K562 (cell line): ENCODE data around the gene CDC25B. TPM values are rescaled to one million over a fixed set of nuclear protein-coding genes. Genes with fewer than 3 reads are reported as not detected.

Experiments used
- ARID3A ChIP-seq: IDR thresholded peaks from 2 replicates; pipeline ENCODE4 v1.6.1; 2012; ENCODE audit warnings: low read depth, low read length, improper control_type of control experiment, borderline replicate concordance
- BRD4 ChIP-seq: fragments of 200-600 bp; sonication (generic); IDR thresholded peaks from 2 replicates; pipeline ENCODE4 v1.6.1; 2017; ENCODE audit warnings: inconsistent platforms
- CTCF ChIP-seq, 3 experiments: IDR thresholded peaks in 2 of 3; conservative IDR thresholded peaks in 1 of 3; 2 replicates each; pipeline ENCODE4 v1.5.1; 2011 to 2012; ENCODE audit warnings: low read length in 3 of 3, mild to moderate bottlenecking in 3 of 3, control low read depth in 2 of 3, improper control_type of control experiment in 1 of 3, inconsistent platforms in 1 of 3, low read depth in 1 of 3, mixed read lengths in 1 of 3, moderate library complexity in 1 of 3; ENCODE audit not compliant: insufficient read depth in 2 of 3
- MLLT1 ChIP-seq, 2 experiments: fragments of 450-650 bp; IDR thresholded peaks; 2 replicates each; pipeline ENCODE4 v1.6.1; 2016
- MNT ChIP-seq, 2 experiments: fragments of 450-650 bp; conservative IDR thresholded peaks; 2 replicates each; pipeline ENCODE4 v1.6.1; 2017; ENCODE audit warnings: mild to moderate bottlenecking in 2 of 2, moderate library complexity in 2 of 2
- NBN ChIP-seq: fragments of 450-650 bp; IDR thresholded peaks from 2 replicates; pipeline ENCODE4 v1.6.1; 2016; ENCODE audit warnings: low read depth, mild to moderate bottlenecking
- NFE2L1 ChIP-seq: fragments of 450-650 bp; IDR thresholded peaks from 2 replicates; pipeline ENCODE4 v1.6.1; 2016; ENCODE audit warnings: missing genetic modification characterization, low read depth, mild to moderate bottlenecking, missing compliant biosample characterization, moderate library complexity, borderline replicate concordance
- YY1 ChIP-seq, 3 experiments: IDR thresholded peaks; 2 replicates each; pipeline ENCODE4 v1.6.1; 2011; ENCODE audit warnings: low read length in 2 of 3, mild to moderate bottlenecking in 2 of 3, moderate library complexity in 2 of 3, borderline replicate concordance in 1 of 3, control low read depth in 1 of 3, low read depth in 1 of 3; ENCODE audit not compliant: insufficient read depth in 3 of 3, insufficient replicate concordance in 2 of 3, control insufficient read depth in 1 of 3, insufficient read length in 1 of 3; ENCODE audit errors: extremely low read depth in 1 of 3
- ZKSCAN8 ChIP-seq: fragments of 200-800 bp; sonication (Bioruptor generic); IDR thresholded peaks from 2 replicates; pipeline ENCODE4 v1.6.1; 2016; ENCODE audit warnings: missing genetic modification characterization, missing compliant biosample characterization
- ZNF282 ChIP-seq: sonication (generic); formaldehyde crosslinking; IDR thresholded peaks from 2 replicates; pipeline ENCODE4 v1.8.1; 2023; ENCODE audit warnings: missing genetic modification reagents
- polyA plus RNA-seq, 8 experiments: library from polyadenylated mRNA; depleted of rRNA in 4 of 8; stranded (reverse) in 5 of 8; unstranded in 3 of 8; fragments of >200 nt; fragmentation: Nextera tagmentation in 2 of 8; fragmentation: Illumina TruSeq in 1 of 8; extraction: Ambion mirVana in 2 of 8; extraction: Trizol in 1 of 8; gene quantifications; 2 replicates each; pipeline versions ENCODE4 v1.2.1 to v1.2.3, GENCODE V29; 2011 to 2014; ENCODE audit warnings: inconsistent platforms in 1 of 8, missing spikeins in 1 of 8
- total RNA-seq, 7 experiments: library from RNA; depleted of rRNA in 6 of 7; stranded (reverse); fragments of >200 nt in 6 of 7; fragmentation: Illumina TruSeq in 2 of 7; extraction: Trizol in 2 of 7; gene quantifications; 2 replicates each; pipeline versions ENCODE4 v1.2.1 to v1.2.3, GENCODE V29; 2011 to 2021; ENCODE audit warnings: low replicate concordance in 1 of 7
- TF ChIP-seq, protein P1 (sequence below): sonication (generic); formaldehyde crosslinking; IDR thresholded peaks from 2 replicates; pipeline ENCODE4 v1.8.1; 2023; ENCODE audit warnings: mild to moderate bottlenecking, missing genetic modification reagents
- TF ChIP-seq, protein P2 (sequence below): fragments of 450-650 bp; IDR thresholded peaks from 2 replicates; pipeline ENCODE4 v1.6.1; 2016; ENCODE audit warnings: mild to moderate bottlenecking

The CDC25B gene
- total and polyA plus RNA-seq, 9 of the 15 experiments (the other 6 are each of a cell fraction or from before 2014, with no cell fraction given) = 2.3 to 35.7 (median 9.5) TPM

DNA sequence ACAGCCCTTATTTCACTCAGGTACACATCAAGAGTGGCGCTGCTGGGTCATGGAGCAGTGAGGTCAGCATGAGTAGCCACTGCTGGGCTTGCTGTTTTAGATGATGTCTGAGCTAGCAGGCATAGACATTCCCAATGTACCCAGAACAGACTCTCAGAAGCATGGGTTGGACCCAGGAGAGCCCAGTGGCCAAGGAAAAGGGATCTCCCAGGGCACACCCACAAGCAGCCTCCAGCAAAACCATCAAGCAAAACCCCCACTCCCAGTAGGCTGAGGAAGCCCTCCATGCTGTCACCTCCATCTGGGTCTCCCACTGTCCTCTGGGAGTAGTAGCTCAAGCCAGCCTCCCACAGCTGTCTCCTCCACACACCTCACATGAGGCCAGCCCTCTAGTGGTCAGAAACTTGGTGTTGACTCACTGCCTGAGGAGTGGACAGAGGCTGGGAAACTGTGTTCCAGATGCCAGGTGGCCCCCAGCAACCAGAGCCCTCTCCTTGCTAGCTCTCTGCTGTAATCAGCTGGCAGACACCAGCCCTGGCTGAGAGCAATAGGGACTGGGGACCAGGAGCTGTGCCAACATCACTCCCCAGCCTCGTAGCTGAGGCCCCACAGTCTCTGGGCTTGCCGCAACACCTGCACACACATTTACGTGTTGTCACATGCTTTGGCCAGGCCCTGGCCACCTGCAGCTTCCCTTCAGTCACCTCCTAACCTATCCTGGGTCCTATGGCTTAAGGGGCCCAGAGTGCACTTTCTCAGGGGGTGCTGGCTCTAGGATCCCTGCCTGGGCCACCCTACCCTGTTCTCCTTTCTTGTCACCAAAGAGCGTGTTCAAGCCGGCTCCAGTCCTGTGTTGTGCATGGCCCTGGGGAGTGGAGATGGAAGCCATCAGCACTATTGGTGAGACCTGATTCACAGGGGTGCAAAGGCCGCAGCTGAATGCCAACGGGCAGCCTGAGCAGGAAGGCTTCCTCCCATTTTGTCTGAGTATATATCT, 22.3 kb downstream of the CDC25B start (continued):
- TF ChIP-seq NFE2L1 (tag) (no peak), BRD4 (no peak), CTCF (IDR thresholded peaks at IDR 0.05 in 2 of 3, conservative IDR thresholded peaks at IDR 0.05 in 1 of 3; ENCODE audit: insufficient read depth in 2 of 3, low read depth in 1 of 3, low read length in 3 of 3) (peak; percentile 73 to 85 (median 82)), ARID3A (no peak), MNT (conservative IDR thresholded peaks at IDR 0.05) (no peak), MLLT1 (IDR thresholded peaks at IDR 0.05) (no peak), ZNF282 (no peak), ZKSCAN8 (CRISPR knock-in tag) (no peak), NBN (0 out of 2 replicates have a peak, but pooled peaks have one; percentile 51), YY1 (IDR thresholded peaks at IDR 0.05; ENCODE audit: borderline replicate concordance in 1 of 3, control insufficient read depth in 1 of 3, extremely low read depth in 1 of 3, insufficient read depth in 3 of 3, insufficient read length in 1 of 3, insufficient replicate concordance in 2 of 3, low read depth in 1 of 3, low read length in 2 of 3) (peak in 1 of 3 experiments; percentile 24)
- TF ChIP-seq, protein P1, sequence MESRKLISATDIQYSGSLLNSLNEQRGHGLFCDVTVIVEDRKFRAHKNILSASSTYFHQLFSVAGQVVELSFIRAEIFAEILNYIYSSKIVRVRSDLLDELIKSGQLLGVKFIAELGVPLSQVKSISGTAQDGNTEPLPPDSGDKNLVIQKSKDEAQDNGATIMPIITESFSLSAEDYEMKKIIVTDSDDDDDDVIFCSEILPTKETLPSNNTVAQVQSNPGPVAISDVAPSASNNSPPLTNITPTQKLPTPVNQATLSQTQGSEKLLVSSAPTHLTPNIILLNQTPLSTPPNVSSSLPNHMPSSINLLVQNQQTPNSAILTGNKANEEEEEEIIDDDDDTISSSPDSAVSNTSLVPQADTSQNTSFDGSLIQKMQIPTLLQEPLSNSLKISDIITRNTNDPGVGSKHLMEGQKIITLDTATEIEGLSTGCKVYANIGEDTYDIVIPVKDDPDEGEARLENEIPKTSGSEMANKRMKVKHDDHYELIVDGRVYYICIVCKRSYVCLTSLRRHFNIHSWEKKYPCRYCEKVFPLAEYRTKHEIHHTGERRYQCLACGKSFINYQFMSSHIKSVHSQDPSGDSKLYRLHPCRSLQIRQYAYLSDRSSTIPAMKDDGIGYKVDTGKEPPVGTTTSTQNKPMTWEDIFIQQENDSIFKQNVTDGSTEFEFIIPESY (CRISPR knock-in tag) = no peak
- TF ChIP-seq, protein P2, sequence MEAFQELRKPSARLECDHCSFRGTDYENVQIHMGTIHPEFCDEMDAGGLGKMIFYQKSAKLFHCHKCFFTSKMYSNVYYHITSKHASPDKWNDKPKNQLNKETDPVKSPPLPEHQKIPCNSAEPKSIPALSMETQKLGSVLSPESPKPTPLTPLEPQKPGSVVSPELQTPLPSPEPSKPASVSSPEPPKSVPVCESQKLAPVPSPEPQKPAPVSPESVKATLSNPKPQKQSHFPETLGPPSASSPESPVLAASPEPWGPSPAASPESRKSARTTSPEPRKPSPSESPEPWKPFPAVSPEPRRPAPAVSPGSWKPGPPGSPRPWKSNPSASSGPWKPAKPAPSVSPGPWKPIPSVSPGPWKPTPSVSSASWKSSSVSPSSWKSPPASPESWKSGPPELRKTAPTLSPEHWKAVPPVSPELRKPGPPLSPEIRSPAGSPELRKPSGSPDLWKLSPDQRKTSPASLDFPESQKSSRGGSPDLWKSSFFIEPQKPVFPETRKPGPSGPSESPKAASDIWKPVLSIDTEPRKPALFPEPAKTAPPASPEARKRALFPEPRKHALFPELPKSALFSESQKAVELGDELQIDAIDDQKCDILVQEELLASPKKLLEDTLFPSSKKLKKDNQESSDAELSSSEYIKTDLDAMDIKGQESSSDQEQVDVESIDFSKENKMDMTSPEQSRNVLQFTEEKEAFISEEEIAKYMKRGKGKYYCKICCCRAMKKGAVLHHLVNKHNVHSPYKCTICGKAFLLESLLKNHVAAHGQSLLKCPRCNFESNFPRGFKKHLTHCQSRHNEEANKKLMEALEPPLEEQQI = no peak
